GM12878 (cell line): ENCODE measurements around the gene C10orf143. TPM values are rescaled to one million over a fixed set of nuclear protein-coding genes. Genes with fewer than 3 reads are reported as not detected.

Experiments used
- ATAC-seq: fragments of 200-7000 bp; cut with Tn5 transposase; 3 replicates; pipeline ENCODE4 v1.9.1; 2020; ENCODE audit warnings: mild to moderate bottlenecking, moderate library complexity
- BruUV-seq: library from RNA; stranded (reverse); fragments of 400-500 nt; replicated peaks from 2 replicates; lab custom pipeline; 2021; lab: Mats Ljungman, UMichigan
- CTCF ChIA-PET: fragments of 300-600 bp; sonication (Branson Sonifier 250); formaldehyde crosslinking; extraction: SDS; loops from one replicate; lab custom pipeline; 2021; ENCODE audit warnings: inconsistent platforms; lab: Yijun Ruan, JAX
- POLR2A ChIA-PET: fragments of 350-600 bp; formaldehyde crosslinking; extraction: SDS; loops from one replicate; lab custom pipeline; 2021; ENCODE audit warnings: inconsistent platforms; lab: Charles Lee
- RAD21 ChIA-PET: fragments of 300-600 bp; sonication (Branson Sonifier 250); formaldehyde crosslinking; loops from one replicate; lab custom pipeline; 2023; ENCODE audit warnings: antibody characterized with exemption; ENCODE audit not compliant: unreplicated experiment; lab: Charles Lee
- SMC1A ChIA-PET: fragments of 300-600 bp; sonication (Branson Sonifier 250); formaldehyde crosslinking; loops from one replicate; lab custom pipeline; 2023; ENCODE audit not compliant: unreplicated experiment, uncharacterized antibody; lab: Charles Lee
- DNase-seq: peaks from one replicate; pipeline ENCODE4 v3.0.0-alpha.2; 2011; ENCODE audit warnings: low read depth, low spot score
- FAIRE-seq: peaks from 3 replicates; lab custom pipeline; 2011; peaks lifted over from hg19 to GRCh38; lab: Jason Lieb, UNC
- H2AFZ ChIP-seq: 2 replicates; pipeline ENCODE4 v1.6.0; 2011; ENCODE audit warnings: low read depth, low read length, control low read depth; ENCODE audit not compliant: control insufficient read depth
- H3K27ac ChIP-seq: 2 replicates; pipeline ENCODE4 v1.5.1; 2011; ENCODE audit warnings: control low read depth; ENCODE audit not compliant: control insufficient read depth, insufficient read depth
- H3K27me3 ChIP-seq, 2 experiments: replicated peaks in 1 of 2; 2 replicates each; pipeline versions ENCODE4 v1.6.0 to v1.6.1; 2011; ENCODE audit warnings: low read length in 1 of 2; ENCODE audit not compliant: control insufficient read depth in 2 of 2, insufficient read depth in 2 of 2
- H3K36me3 ChIP-seq, 2 experiments: 2 replicates each; pipeline ENCODE4 v1.5.1; 2011; ENCODE audit warnings: low read length in 1 of 2; ENCODE audit not compliant: control insufficient read depth in 2 of 2, insufficient read depth in 2 of 2
- H3K4me1 ChIP-seq: 2 replicates; pipeline ENCODE4 v1.6.1; 2011; ENCODE audit warnings: mild to moderate bottlenecking, low read length, moderate library complexity, mixed read lengths; ENCODE audit not compliant: control insufficient read depth, insufficient read depth
- H3K4me2 ChIP-seq: 2 replicates; pipeline ENCODE4 v1.6.0; 2011; ENCODE audit warnings: control low read depth; ENCODE audit not compliant: control insufficient read depth, insufficient read depth
- H3K4me3 ChIP-seq: fragments of 200-600 bp; sonication (generic); 2 replicates; pipeline ENCODE4 v1.5.1; 2016
- H3K79me2 ChIP-seq: 2 replicates; pipeline ENCODE4 v1.6.0; 2011; ENCODE audit warnings: low read length; ENCODE audit not compliant: control insufficient read depth, insufficient read depth
- H3K9ac ChIP-seq: 2 replicates; pipeline ENCODE4 v1.8.0; 2011; ENCODE audit warnings: low read length, control low read depth, mixed read lengths; ENCODE audit not compliant: control insufficient read depth, insufficient read depth
- H3K9me3 ChIP-seq: replicated peaks from 3 replicates; pipeline ENCODE4 v1.5.1; 2011; ENCODE audit warnings: mild to moderate bottlenecking, low read length; ENCODE audit not compliant: control insufficient read depth, insufficient read depth
- H4K20me1 ChIP-seq: 2 replicates; pipeline ENCODE4 v1.6.0; 2011; ENCODE audit not compliant: control insufficient read depth, insufficient read depth
- CBX5 ChIP-seq: sonication (generic); IDR thresholded peaks from 2 replicates; pipeline ENCODE4 v1.6.1; 2016; ENCODE audit warnings: low read depth, moderate library complexity, mild to moderate bottlenecking, inconsistent platforms
- CHD1 ChIP-seq: IDR thresholded peaks from 2 replicates; pipeline ENCODE4 v1.6.1; 2012; ENCODE audit warnings: low read depth, low read length, improper control_type of control experiment
- DPF2 ChIP-seq: fragments of 450-650 bp; IDR thresholded peaks from 2 replicates; pipeline ENCODE4 v1.6.1; 2017; ENCODE audit warnings: mild to moderate bottlenecking
- EP300 ChIP-seq, 2 experiments: fragments of 150-350 bp in 1 of 2; IDR thresholded peaks; 2 replicates each; pipeline ENCODE4 v1.6.1; 2011 to 2012; ENCODE audit warnings: low read depth in 2 of 2, low read length in 2 of 2, borderline replicate concordance in 1 of 2, improper control_type of control experiment in 1 of 2, inconsistent platforms in 1 of 2; ENCODE audit not compliant: control insufficient read depth in 1 of 2
- HCFC1 ChIP-seq: fragments of 150-350 bp; IDR thresholded peaks from 2 replicates; pipeline ENCODE4 v1.6.1; 2014; ENCODE audit warnings: low read length
- POLR2A ChIP-seq: IDR thresholded peaks from 2 replicates; pipeline ENCODE4 v1.6.1; 2011; ENCODE audit warnings: low read depth, mild to moderate bottlenecking, low read length
- SREBF1 ChIP-seq: IDR thresholded peaks from 2 replicates; pipeline ENCODE4 v1.6.1; 2012; ENCODE audit warnings: mild to moderate bottlenecking, low read length
- TAF1 ChIP-seq: IDR thresholded peaks from 2 replicates; pipeline ENCODE4 v1.6.1; 2011; ENCODE audit warnings: mild to moderate bottlenecking, low read depth, low read length, borderline replicate concordance
- TBL1XR1 ChIP-seq: IDR thresholded peaks from 2 replicates; pipeline ENCODE4 v1.6.1; 2012; ENCODE audit warnings: low read depth, low read length, improper control_type of control experiment
- TCF12 ChIP-seq: IDR thresholded peaks from 2 replicates; pipeline ENCODE4 v1.6.1; 2011; ENCODE audit warnings: low read depth, mild to moderate bottlenecking, low read length
- WGBS: methylation state at CpG from one replicate; pipeline ENCODE4 v1.1.6; 2016; ENCODE audit warnings: low lambda C conversion rate; ENCODE audit not compliant: insufficient replicate concordance, insufficient coverage; ENCODE audit errors: missing lambda C conversion rate; 5-methylcytosine and 5-hydroxymethylcytosine counted together
- in situ Hi-C: fragments of 300-500 bp; cut with MboI; formaldehyde crosslinking; loops from 9 replicates; pipeline ENCODE4 v1.14.3; 2018; ENCODE audit warnings: mixed read lengths
- intact Hi-C: fragments of 100-400 bp; cut with micrococcal nuclease; formaldehyde crosslinking; loops from one replicate; pipeline ENCODE4 v1.14.2; 2022; ENCODE audit not compliant: unreplicated experiment
- polyA plus RNA-seq, 11 experiments: library from polyadenylated mRNA; depleted of rRNA in 4 of 11; unstranded in 6 of 11; stranded (reverse) in 5 of 11; fragments of >200 nt; fragmentation: Nextera tagmentation in 4 of 11; fragmentation: Illumina TruSeq in 1 of 11; extraction: Ambion mirVana in 4 of 11; extraction: Trizol in 1 of 11; gene quantifications; 1 replicate in 1 of 11; 2 replicates in 10 of 11; pipeline versions ENCODE4 v1.2.1 to v1.2.3, GENCODE V29; 2011 to 2016; ENCODE audit warnings: inconsistent platforms in 2 of 11, missing spikeins in 2 of 11, low read depth in 1 of 11
- total RNA-seq, 4 experiments: library from RNA; depleted of rRNA in 3 of 4; stranded (reverse); fragments of >200 nt in 3 of 4; fragmentation: Illumina TruSeq in 1 of 4; extraction: Trizol in 1 of 4; gene quantifications; 2 replicates each; pipeline versions ENCODE4 v1.2.1 to v1.2.3, GENCODE V29; 2013 to 2021
- TF ChIP-seq, protein P1 (sequence below): IDR thresholded peaks from 2 replicates; pipeline ENCODE4 v1.6.1; 2012; ENCODE audit warnings: low read depth, low read length, improper control_type of control experiment

Gene C10orf143
- total and polyA plus RNA-seq, 10 of the 15 experiments (the other 5 are each of a cell fraction or from before 2014, with no cell fraction given): 0.64 to 7.9 (median 2.6) TPM

GRCh38 chr10:130025811-130026485 is 84.7 kb downstream of the C10orf143 start:
- Histone ChIP-seq H3K4me3 (no peak overlapping the region), H3K9me3 (no peaks in the 10 kb centered on the region), H3K4me2 (no peak overlapping the region), H3K36me3 (no peaks in the 10 kb centered on the region), H4K20me1 (no peaks in the 10 kb centered on the region), H3K27ac (no peak overlapping the region), H2AFZ (no peak overlapping the region), H3K9ac (no peak overlapping the region), H3K79me2 (no peaks in the 10 kb centered on the region), H3K4me1 (no peaks in the 10 kb centered on the region), H3K27me3 (no peaks in the 10 kb centered on the region)
- intact Hi-C loops: no loop called here
- no peak for DNase-seq
- TF ChIP-seq EP300 (IDR thresholded peaks at IDR 0.05; ENCODE audit: borderline replicate concordance in 1 of 2, control insufficient read depth in 1 of 2, low read depth in 2 of 2, low read length in 2 of 2): no peak
- BruUV-seq: no TSS peak
- no peak for FAIRE-seq
- RAD21 ChIA-PET: no interaction called here
- no peak for ATAC-seq
- in situ Hi-C loops: no loop called here
- SMC1A ChIA-PET: no interaction called here
- CTCF ChIA-PET: no interaction called here
- WGBS: 48% methylated on average over 18 of the region's 18 CpGs
- POLR2A ChIA-PET: no interaction called here

DNA sequence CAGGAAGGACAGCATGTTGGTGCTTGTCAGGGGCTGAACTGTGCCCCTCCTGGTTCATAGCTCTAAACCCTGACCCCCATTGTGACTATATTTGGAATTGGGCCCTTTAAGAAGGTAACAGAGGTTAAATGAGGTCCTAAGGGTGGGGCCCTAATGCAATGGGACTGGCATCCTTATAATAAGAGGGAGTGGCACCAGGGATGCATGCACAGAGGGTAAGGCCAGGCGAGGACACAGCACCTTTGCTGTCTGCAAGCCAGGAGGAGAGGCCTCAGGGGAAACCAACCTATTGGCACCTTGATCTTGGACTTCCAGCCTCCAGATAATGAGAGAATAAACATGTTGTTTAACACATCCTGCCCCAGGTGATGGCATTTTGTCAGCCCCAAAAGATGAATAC is 85.3 kb downstream of the C10orf143 start:
- H4K20me1 ChIP-seq: no peaks in the 10 kb centered on the region
- H3K79me2 ChIP-seq: no peaks in the 10 kb centered on the region
- POLR2A ChIA-PET: no interaction called here
- no TSS peak for BruUV-seq
- CTCF ChIA-PET: no interaction called here
- no peaks in the 10 kb centered on the region for H3K27me3 ChIP-seq
- no peak overlapping the region for H3K9ac ChIP-seq
- no peaks in the 10 kb centered on the region for H3K36me3 ChIP-seq
- H3K27ac ChIP-seq: no peak overlapping the region
- H3K4me1 ChIP-seq: no peaks in the 10 kb centered on the region
- no peak overlapping the region for H3K4me2 ChIP-seq
- RAD21 ChIA-PET: no interaction called here
- TF ChIP-seq HCFC1: no peak
- no peak for TF ChIP-seq SREBF1
- no peak for TF ChIP-seq POLR2A
- no peak for TF ChIP-seq TAF1
- TF ChIP-seq, protein P1, sequence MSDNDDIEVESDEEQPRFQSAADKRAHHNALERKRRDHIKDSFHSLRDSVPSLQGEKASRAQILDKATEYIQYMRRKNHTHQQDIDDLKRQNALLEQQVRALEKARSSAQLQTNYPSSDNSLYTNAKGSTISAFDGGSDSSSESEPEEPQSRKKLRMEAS: no peak
- TF ChIP-seq CBX5: no peak
- TF ChIP-seq TCF12: no peak
- no peak for TF ChIP-seq CHD1
- no peak for TF ChIP-seq DPF2
- no peak for TF ChIP-seq TBL1XR1
- FAIRE-seq: no peak
- in situ Hi-C loops: no loop called here
- H3K9me3 ChIP-seq: no peaks in the 10 kb centered on the region
- intact Hi-C loops: no loop called here
- WGBS: 0% methylated on average over 1 of the region's 1 CpG
- no peak for ATAC-seq
- DNase-seq: no peak
- H2AFZ ChIP-seq: no peak overlapping the region
- SMC1A ChIA-PET: no interaction called here
- no peak overlapping the region for H3K4me3 ChIP-seq
